SJCRH30 (cell line): Measurements from ENCODE around the gene DLX4. TPM values are rescaled to one million over a fixed set of nuclear protein-coding genes. Genes with fewer than 3 reads are reported as not detected.

Experiments
- DNase-seq, 2 experiments: peaks; one replicate each; pipeline ENCODE4 v3.0.0-alpha.2; 2015 to 2020
- H3K27ac ChIP-seq: fragments of 250-450 bp; sonication (Bioruptor Pico); 2 replicates; pipeline ENCODE4 v1.5.1; 2020; ENCODE audit warnings: mild to moderate bottlenecking, moderate library complexity
- H3K27me3 ChIP-seq: fragments of 250-450 bp; sonication (Bioruptor Pico); 2 replicates; pipeline ENCODE4 v1.5.1; 2020; ENCODE audit warnings: mild to moderate bottlenecking, moderate library complexity
- H3K36me3 ChIP-seq: fragments of 250-450 bp; sonication (Bioruptor Pico); 2 replicates; pipeline ENCODE4 v1.5.1; 2020; ENCODE audit warnings: mild to moderate bottlenecking, moderate library complexity
- H3K4me1 ChIP-seq: fragments of 250-450 bp; sonication (Bioruptor Pico); 2 replicates; pipeline ENCODE4 v1.5.1; 2020; ENCODE audit warnings: mild to moderate bottlenecking, moderate library complexity
- H3K4me3 ChIP-seq: fragments of 250-450 bp; sonication (Bioruptor Pico); 2 replicates; pipeline ENCODE4 v1.5.1; 2020; ENCODE audit warnings: mild to moderate bottlenecking, moderate library complexity
- H3K9me3 ChIP-seq: fragments of 250-450 bp; sonication (Bioruptor Pico); replicated peaks from 2 replicates; pipeline ENCODE4 v1.5.1; 2020; ENCODE audit warnings: mild to moderate bottlenecking, moderate library complexity
- total RNA-seq: library from RNA; depleted of rRNA; stranded (reverse); fragments of >200 nt; shearing (Covaris generic); gene quantifications from 2 replicates; pipeline ENCODE4 v1.2.3, GENCODE V29; 2014

Gene DLX4
- total RNA-seq, 1 experiment from 2014 or later: 0.34 TPM

DNA sequence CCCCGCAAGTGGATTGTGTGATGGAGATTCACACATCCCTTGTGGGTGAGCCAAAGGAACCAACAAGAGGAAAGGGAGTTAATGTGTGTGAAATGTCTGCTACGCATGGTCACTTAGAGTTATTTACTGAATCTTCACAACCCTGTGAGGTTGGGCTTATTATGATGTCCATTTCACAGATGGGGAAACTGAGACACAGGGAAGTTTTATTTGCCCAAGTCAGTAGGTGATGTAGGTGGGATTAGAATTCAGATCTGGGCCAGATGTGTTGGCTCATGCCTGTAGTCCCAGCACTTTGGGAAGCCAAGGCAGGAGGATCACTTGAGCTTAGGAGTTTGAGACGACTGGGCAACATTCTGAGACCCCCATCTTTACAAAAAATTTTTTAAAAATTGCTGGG is 11.6 kb upstream of the DLX4 start:
- Histone ChIP-seq H3K36me3 (no peaks in the 10 kb centered on the region), H3K4me1 (no peaks in the 10 kb centered on the region), H3K27ac (no peak overlapping the region), H3K9me3 (no peaks in the 10 kb centered on the region), H3K4me3 (no peak overlapping the region), H3K27me3 (no peaks in the 10 kb centered on the region)
- no peak for DNase-seq

DNA sequence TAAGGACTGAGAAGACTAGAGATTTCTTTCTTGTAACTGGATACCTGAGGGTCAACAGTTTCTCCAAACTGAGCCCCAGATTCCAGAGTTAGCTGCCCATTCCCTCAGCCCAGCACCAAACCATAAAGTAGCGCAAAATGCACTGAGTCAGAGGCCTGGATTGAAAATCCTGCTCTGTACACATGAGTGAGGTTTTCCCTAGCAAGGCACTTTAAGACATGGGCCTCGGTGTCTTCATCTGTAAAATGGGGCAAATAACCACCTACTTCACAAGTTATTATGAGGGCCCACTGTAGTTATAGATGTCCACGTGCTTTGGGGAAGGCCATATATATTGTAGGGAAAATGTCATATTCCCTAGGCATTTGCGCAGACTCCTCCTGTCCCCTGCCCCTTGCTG is 10.3 kb upstream of the DLX4 start:
- H3K4me3 ChIP-seq: no peak overlapping the region
- H3K9me3 ChIP-seq: no peaks in the 10 kb centered on the region
- DNase-seq: no peak
- no peaks in the 10 kb centered on the region for H3K4me1 ChIP-seq
- no peak overlapping the region for H3K27ac ChIP-seq
- H3K36me3 ChIP-seq: no peaks in the 10 kb centered on the region
- no peaks in the 10 kb centered on the region for H3K27me3 ChIP-seq

DNA sequence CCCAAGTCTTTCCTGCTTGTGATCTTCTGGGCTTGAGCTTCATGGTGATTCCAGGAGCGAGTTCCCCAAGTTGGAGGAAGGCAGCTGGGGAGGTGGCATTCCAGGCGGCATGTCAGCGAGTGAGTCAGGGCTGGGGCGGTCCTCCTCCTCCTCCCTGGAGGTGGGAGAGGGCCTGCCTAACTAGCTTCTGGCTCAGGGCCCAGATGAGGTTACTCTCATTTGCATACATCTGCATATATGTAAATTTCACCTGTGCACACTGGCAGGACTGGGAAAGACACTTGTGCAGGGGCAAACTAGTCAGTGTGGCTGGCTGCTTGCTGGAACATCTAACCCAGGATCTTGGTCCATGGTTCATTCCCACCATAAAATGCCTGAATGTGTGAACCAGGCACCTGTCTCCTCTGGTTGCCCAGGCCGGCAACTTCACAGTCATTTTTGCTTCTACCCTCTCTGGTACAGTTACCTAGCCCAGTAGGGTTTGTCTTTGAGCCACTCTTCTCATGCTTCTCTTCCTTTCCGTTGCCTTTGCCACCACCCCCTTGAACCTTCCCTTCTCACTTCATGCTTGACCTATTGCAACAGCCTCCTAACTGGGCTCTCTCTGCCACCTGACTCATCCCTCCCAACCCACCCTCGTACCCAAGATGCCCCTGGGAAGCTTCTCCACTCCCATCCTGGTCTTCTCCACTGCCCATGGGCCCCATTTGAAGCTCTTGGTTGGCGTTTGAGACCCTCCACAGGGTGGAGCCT is 9.6 kb upstream of the DLX4 start:
- no peaks in the 10 kb centered on the region for H3K9me3 ChIP-seq
- no peaks in the 10 kb centered on the region for H3K36me3 ChIP-seq
- no peak for DNase-seq
- H3K27me3 ChIP-seq: no peaks in the 10 kb centered on the region
- no peak overlapping the region for H3K4me3 ChIP-seq
- H3K27ac ChIP-seq: no peak overlapping the region
- H3K4me1 ChIP-seq: no peaks in the 10 kb centered on the region

DNA sequence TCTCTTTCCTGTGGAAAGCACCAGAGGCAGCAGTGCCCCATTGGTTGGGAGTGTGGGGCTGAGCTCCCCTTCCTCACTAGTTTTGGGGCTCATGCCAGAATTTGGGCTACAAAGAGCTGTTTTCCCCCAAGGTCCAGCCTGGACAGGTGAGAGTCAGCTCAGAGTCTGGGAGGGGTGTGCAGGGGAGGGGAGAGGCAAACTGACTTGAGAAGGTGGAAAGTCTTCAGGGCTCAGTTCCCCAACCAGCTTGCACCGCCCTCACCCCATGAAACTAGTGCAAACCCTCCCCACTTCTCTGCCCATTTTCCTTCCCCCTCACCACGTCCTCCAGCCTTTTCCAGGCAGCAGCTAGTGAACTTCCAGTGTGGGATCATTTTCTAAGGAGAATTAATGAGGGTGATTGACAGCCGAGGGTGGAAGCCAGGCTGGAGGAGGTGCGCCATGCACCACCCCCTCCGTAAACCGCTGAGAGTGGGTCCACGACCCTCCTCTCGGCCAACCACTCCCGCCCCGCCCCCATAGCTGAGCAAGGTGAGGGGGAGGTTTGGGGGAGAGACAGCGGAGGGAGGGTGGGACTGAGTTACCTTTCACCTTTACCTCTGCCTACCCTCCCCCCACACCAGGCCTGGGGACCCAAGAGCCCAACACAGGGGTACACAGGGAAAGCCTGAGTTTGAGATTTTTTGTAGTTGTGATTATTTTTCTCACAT is 6.2 kb upstream of the DLX4 start:
- no peaks in the 10 kb centered on the region for H3K27me3 ChIP-seq
- no peak overlapping the region for H3K4me3 ChIP-seq
- no peaks in the 10 kb centered on the region for H3K9me3 ChIP-seq
- H3K36me3 ChIP-seq: no peaks in the 10 kb centered on the region
- DNase-seq: no peak
- H3K4me1 ChIP-seq: no peaks in the 10 kb centered on the region
- H3K27ac ChIP-seq: no peak overlapping the region

DNA sequence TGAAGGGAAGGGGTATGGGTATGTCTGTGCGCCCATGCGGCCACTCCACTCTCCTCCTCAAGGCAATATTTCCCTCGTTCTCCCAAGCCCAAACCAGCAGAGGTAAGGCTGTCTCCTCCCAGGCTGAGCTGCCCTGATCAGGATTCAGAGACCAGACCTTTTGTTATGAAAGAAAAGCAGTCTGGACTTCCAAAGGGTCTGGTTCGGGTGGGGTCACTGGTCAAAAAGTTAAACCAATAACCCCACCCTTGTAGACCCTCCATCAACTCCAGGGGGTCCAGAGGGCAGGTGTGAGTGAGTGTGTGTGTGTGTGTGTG is 5.7 kb upstream of the DLX4 start:
- no peaks in the 10 kb centered on the region for H3K9me3 ChIP-seq
- H3K27ac ChIP-seq: no peak overlapping the region
- no peaks in the 10 kb centered on the region for H3K4me1 ChIP-seq
- no peak for DNase-seq
- no peaks in the 10 kb centered on the region for H3K27me3 ChIP-seq
- H3K4me3 ChIP-seq: no peak overlapping the region
- H3K36me3 ChIP-seq: no peaks in the 10 kb centered on the region

DNA sequence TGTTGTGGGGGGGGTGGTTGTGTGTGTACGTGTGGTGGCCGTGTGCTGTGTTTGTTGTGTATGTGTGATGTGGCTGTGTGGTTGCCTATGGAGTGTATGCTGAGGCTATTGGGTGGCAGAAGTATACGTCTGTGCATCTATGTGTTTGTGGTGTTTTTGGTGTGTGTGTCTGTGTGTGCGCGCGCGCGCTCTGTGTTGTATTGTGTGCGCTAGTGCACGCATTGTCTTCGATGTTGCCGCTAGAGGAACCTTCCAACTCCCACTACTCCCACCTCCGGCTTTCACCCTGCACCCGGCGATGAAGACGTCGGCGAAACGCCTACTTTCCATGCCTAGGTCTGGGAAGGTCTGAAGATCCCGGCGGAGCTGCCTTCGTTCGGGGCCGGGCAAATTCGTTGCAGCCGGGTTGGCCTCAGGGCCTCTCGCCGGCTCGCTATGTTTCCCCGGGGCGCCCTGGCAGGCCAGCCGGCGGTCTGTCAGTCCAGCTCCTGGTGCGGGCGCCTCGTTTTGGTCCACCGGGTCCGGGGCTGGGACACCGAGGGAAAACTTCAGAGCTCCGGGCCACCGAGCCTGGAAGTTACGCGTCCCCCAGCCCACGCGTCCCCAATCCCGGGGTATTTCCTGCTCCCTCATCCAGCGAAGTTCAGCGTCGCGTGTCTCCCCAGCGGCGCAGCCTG is 5.2 kb upstream of the DLX4 start:
- H3K4me3 ChIP-seq: no peak overlapping the region
- no peak overlapping the region for H3K27ac ChIP-seq
- no peaks in the 10 kb centered on the region for H3K27me3 ChIP-seq
- H3K36me3 ChIP-seq: no peaks in the 10 kb centered on the region
- no peaks in the 10 kb centered on the region for H3K4me1 ChIP-seq
- no peaks in the 10 kb centered on the region for H3K9me3 ChIP-seq
- DNase-seq: no peak

DNA sequence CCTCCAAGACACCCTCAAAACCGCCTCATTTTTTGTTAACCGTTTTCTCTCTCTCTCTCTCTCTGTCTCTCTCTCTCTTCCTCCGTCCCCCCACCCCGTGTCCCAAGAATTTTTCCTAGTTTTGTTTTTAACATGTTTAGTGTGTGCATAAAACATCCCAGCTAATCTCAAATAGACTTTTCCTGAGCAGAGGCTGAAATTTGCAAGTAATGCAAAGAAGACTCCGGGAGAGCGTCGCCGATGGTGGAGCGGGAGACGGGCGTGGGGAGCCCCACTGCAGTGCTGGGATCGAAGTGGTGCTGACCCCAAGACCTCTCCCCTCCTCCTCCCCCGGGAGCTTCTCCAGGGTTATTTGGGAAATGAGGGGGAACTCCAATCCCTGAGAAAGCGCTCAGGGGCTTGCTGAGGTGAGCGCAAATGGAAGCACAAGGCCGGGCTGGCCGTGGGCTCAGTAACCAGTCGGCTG is 4.7 kb upstream of the DLX4 start:
- H3K27ac ChIP-seq: no peak overlapping the region
- H3K27me3 ChIP-seq: no peaks in the 10 kb centered on the region
- H3K36me3 ChIP-seq: no peaks in the 10 kb centered on the region
- no peak overlapping the region for H3K4me3 ChIP-seq
- DNase-seq: no peak
- no peaks in the 10 kb centered on the region for H3K4me1 ChIP-seq
- H3K9me3 ChIP-seq: no peaks in the 10 kb centered on the region

DNA sequence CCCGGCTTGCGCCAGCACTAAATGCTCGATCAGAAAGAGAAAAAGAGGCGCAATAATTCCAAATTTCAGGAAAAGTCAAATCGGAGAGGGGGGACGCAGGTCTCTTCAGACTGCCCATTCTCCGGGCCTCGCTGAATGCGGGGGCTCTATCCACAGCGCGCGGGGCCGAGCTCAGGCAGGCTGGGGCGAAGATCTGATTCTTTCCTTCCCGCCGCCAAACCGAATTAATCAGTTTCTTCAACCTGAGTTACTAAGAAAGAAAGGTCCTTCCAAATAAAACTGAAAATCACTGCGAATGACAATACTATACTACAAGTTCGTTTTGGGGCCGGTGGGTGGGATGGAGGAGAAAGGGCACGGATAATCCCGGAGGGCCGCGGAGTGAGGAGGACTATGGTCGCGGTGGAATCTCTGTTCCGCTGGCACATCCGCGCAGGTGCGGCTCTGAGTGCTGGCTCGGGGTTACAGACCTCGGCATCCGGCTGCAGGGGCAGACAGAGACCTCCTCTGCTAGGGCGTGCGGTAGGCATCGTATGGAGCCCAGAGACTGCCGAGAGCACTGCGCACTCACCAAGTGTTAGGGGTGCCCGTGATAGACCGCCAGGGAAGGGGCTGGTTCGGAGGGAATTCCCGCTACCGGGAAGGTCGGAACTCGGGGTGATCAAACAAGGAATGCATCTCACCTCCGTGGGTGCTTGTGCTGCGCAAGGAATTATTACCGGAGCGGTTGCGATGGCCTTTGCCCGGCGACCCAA is 4.0 kb upstream of the DLX4 start:
- H3K27ac ChIP-seq: no peak overlapping the region
- DNase-seq: no peak
- H3K9me3 ChIP-seq: no peaks in the 10 kb centered on the region
- H3K4me1 ChIP-seq: no peaks in the 10 kb centered on the region
- no peak overlapping the region for H3K4me3 ChIP-seq
- H3K27me3 ChIP-seq: no peaks in the 10 kb centered on the region
- no peaks in the 10 kb centered on the region for H3K36me3 ChIP-seq

DNA sequence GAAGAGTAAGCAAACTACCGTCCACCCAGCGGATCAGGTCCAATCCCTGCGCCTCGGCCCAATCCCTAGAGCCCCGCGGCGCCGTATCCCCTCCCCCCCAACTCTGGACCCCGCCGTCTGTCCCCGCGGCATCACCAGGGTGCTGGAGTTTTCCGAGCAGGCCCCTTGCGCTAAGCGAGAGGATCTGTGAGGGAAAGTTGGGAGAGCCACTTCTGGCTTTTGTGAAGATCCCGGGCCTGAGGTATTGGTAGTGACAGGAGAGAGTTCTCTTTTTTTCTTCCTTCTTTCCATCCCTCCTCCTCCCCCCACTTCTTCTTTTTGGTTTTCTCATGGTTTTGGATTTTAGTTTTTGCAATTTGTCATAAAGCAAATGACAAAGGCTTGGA is 3.5 kb upstream of the DLX4 start:
- no peaks in the 10 kb centered on the region for H3K4me1 ChIP-seq
- H3K4me3 ChIP-seq: no peak overlapping the region
- no peak overlapping the region for H3K27ac ChIP-seq
- no peaks in the 10 kb centered on the region for H3K9me3 ChIP-seq
- H3K27me3 ChIP-seq: no peaks in the 10 kb centered on the region; the same call in 1 of the 2 replicates
- no peaks in the 10 kb centered on the region for H3K36me3 ChIP-seq
- no peak for DNase-seq

DNA sequence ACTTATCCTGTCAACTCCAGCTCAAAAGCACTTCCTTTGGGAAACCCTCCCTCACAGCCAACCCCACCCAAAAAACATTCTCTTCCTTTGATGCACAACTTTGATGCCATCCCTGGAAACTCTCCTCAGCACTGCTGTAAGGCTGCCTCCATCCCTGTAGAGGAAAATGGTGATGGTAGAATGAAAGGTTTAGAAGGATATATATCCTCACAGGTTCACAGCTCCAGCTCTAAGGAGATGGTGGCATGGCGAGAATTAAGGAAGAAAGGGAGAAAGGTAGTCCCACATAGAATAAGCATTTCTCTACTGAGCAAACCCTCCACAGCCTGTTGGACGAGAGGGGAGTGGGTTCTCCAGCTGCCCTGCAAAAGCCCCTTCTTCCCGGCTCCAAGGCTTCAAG is 2.2 kb upstream of the DLX4 start:
- no peaks in the 10 kb centered on the region for H3K4me1 ChIP-seq
- no peak overlapping the region for H3K27ac ChIP-seq
- no peak for DNase-seq
- H3K27me3 ChIP-seq: no peaks in the 10 kb centered on the region; the same call in 1 of the 2 replicates
- no peaks in the 10 kb centered on the region for H3K9me3 ChIP-seq
- H3K4me3 ChIP-seq: no peak overlapping the region
- no peaks in the 10 kb centered on the region for H3K36me3 ChIP-seq

DNA sequence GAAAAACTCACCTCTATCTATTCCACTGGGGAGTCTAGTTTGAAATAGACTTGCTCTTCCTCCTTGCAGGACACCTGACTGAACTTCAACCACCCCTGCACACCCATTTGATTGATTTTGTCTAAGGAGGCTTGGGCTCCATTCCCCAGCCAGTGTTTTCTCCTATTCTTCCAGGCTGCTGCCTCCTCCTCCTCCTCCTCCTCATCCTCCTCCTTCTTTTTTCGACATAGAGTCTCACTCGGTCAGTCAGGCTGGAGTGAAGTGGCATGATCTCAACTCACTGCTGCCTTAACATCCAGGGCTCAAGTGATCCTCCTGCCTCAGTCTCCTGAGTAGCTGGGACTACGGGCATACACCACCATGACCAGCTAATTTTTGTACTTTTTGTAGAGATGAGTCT is 1.8 kb upstream of the DLX4 start:
- H3K27ac ChIP-seq: no peak overlapping the region
- no peaks in the 10 kb centered on the region for H3K36me3 ChIP-seq
- H3K4me3 ChIP-seq: no peak overlapping the region
- no peaks in the 10 kb centered on the region for H3K9me3 ChIP-seq
- no peak for DNase-seq
- no peaks in the 10 kb centered on the region for H3K4me1 ChIP-seq
- no peaks in the 10 kb centered on the region; the same call in 1 of the 2 replicates for H3K27me3 ChIP-seq

DNA sequence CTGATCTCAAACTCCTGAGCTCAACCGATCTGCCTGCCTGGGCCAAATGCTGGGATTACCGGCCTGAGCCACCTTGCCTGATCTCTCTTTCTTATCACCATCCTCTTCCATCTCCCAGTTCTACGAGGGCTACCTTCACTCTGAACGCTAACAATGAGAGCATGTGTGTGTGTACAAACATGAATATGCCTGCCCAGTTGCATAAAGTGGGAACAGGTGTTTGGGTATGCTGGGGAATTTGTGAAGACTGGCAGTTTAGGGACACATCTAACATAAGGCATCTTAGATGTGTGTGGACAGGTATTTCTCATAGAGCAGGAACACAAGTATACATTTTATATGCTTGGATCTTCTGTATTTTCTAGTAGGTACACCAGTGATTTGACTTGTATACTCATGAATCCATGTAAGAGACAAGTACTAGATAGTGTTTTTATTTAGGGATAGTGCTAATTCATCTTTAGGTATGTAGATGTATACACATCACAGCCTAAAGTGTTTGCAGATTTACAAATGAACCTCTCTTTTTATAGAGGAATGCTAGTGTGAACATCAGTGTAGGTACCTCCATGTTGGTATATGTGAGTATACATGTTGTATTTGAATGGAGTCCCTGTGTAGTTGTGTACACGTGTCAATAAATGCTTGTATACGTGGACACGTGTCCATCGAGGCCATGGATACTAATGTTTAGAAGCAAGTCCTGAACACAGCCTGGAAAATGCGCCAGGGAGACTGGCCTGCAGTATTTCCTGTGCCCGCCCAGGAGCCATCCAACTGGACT is 1.2 kb upstream of the DLX4 start:
- no peak for DNase-seq
- no peak overlapping the region for H3K27ac ChIP-seq
- no peaks in the 10 kb centered on the region; the same call in 1 of the 2 replicates for H3K27me3 ChIP-seq
- peak overlapping the region; percentile 54 for H3K4me3 ChIP-seq
- H3K9me3 ChIP-seq: no peaks in the 10 kb centered on the region
- H3K4me1 ChIP-seq: no peaks in the 10 kb centered on the region
- no peaks in the 10 kb centered on the region for H3K36me3 ChIP-seq

DNA sequence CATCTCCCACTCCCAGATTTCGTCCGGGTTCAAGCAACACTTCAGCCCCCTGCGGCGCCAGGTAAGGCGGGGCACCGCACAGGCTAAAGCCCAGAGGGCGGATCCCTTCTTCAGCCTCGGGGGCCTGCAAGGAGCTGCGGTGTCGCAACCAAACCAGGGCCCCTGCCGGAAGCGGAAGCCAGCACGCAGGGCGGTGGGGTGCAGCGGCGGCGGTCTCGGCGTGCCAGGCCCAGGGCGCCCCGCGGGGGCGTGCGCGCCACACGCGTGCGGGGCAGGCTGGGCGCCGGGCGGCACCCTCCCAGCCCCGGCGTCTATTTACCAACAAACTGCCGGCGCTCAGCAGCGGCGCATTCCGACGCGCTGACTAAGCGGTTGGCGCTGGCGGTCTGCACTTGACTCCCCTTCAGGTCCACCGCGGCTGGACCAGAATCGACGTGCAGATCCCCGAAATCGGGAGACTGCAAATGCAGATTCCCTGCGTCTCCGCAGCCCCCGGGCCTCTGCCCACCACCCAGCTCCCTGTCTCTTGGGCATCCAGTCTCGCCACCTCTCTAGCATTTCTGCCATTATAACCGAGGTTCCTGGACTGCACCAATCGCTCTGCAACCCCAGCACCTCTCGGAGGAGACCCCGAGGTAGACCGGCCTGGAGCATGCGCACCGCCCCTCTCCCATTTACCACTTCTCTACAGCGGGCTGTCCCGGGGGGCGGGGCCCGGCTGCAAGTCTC is 421 bp upstream of the DLX4 start:
- H3K27ac ChIP-seq: no peak overlapping the region
- H3K9me3 ChIP-seq: no peaks in the 10 kb centered on the region
- H3K4me1 ChIP-seq: no peaks in the 10 kb centered on the region
- H3K36me3 ChIP-seq: no peaks in the 10 kb centered on the region
- H3K27me3 ChIP-seq: no peaks in the 10 kb centered on the region; the same call in 1 of the 2 replicates
- peak; percentile 52 to 59 for DNase-seq
- H3K4me3 ChIP-seq: peak overlapping the region; percentile 54
